Germinal center (tissue), 1 donor: ENCODE data around the gene ABI1.
"Not testable (repeated sequence)": the region's sequence is repeated elsewhere in the genome, so short reads cannot be mapped to it uniquely, and the experiment has no call there.

Experiments
- DNase-seq: peaks from one replicate; pipeline ENCODE4 v3.0.0; 2012; ENCODE audit warnings: mixed read lengths, low spot score

Gene ABI1

GRCh38 chr10:26804418-26805393 is 56.1 kb downstream of the ABI1 start:
- DNase-seq = no peak

GRCh38 chr10:26803849-26804248 is 56.9 kb downstream of the ABI1 start:
- no peak for DNase-seq

GRCh38 chr10:26802527-26802926 is 58.2 kb downstream of the ABI1 start:
- no peak for DNase-seq

GRCh38 chr10:26801831-26802230 is 58.9 kb downstream of the ABI1 start:
- DNase-seq = no peak

GRCh38 chr10:26801274-26801673 is 59.5 kb downstream of the ABI1 start:
- DNase-seq = no peak

GRCh38 chr10:26800468-26800867 is 60.3 kb downstream of the ABI1 start:
- DNase-seq = no peak

DNA sequence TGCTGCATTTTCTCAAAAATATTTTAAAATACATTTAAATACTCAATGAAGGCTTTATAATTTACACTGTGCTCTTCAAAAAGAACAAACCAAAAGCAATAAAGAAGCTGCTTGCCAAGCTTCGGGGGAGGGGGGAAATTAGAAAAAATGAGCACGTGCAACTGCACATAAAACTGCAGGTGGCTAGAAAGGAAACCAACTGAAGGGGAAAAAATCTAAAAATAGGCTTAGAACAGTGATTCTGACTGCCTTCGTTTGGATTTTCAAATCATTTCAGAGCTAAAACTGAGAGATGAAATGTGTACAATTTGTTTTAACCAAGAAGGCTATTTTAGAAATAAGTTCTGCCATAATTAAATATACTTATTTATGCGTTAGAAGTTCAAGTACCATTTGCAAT is 61.4 kb downstream of the ABI1 start:
- DNase-seq = peak; percentile 40

- no peak for DNase-seq
Measured at GRCh38 chr10:26798298-26798697, 62.5 kb downstream of the ABI1 start.

- DNase-seq = no peak
Measured at GRCh38 chr10:26797340-26797739, 63.4 kb downstream of the ABI1 start.

DNA sequence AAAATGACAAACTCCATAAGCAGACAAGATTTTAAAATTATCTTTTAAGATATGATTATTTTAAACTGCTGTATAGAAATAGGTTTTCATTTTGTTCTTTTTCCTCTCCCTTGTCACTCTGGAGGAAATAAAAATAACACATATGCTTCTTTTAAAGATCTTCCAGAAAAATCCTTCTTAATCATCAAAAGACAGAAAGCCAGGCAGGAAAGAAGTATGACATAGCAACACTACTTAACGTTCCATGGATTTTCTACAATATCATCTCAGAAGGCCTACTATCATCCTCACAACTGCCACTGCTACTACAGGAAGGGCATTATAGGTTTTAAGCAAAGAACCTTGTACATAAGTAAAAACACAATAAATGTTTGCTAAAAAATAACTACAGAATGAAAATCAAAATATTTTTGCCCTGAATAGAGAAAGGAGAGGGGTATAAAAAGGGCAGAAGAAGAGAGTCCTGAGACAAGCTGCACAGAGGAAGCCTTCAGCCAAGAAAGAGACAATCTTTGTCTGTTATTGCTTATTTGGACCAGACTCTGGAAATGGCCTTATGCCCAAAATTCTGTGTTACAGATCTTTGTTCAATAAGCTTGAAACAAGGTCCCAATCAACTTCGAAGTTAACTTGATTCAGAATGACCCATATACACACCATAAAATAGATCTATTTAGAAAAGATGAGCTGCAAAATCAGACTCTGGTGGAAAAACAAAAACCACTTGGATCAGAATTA is 67.8 kb downstream of the ABI1 start:
- DNase-seq = no peak

GRCh38 chr10:26790221-26790995 is 70.3 kb downstream of the ABI1 start:
- DNase-seq = no peak

GRCh38 chr10:26789779-26790178 is 71.0 kb downstream of the ABI1 start:
- not testable (repeated sequence) for DNase-seq

DNA sequence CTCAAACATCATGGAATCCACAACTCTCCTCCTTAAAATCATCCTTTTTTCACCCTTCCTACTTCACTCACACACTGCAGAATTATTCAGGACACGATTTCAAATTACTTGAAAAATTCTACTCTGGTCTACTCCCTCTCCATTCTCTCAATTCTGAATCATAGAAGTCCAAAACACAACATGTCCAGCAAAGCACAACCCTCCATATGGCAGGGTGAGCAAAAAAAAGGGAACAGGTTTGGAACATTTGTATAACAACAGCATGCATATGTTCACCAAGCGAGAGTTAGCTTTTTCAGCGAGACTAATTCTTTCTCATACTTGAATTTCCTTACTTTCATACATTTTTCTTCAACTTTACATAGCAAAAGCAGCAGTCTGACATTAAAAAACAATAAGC is 73.4 kb downstream of the ABI1 start:
- DNase-seq = no peak

- DNase-seq = no peak
Measured at GRCh38 chr10:26781797-26782196, 79.0 kb downstream of the ABI1 start.

- peak; percentile 25 for DNase-seq
Measured at GRCh38 chr10:26780793-26781601, 79.8 kb downstream of the ABI1 start.

- DNase-seq = no peak
Measured at GRCh38 chr10:26780106-26780792, 80.5 kb downstream of the ABI1 start.

GRCh38 chr10:26779176-26779860 is 81.4 kb downstream of the ABI1 start:
- no peak for DNase-seq

DNA sequence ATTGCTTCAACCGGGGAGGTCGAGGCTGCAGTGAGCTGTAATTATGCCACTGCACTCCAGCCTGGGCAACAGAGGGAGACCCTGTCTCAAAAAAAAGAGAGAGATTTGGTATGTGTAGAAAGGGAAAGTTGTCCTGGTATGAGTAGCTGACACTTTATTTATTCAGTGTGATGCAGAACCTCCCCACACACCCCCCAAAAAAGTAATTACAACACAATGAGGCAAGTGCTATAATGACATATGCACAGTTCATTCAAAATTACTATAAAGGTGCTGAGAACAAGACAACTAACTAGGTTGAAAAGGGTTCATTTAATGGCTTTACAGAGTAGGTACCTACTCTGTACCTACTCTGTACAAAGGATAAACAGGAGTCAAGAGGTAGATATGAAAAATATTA is 83.1 kb downstream of the ABI1 start:
- DNase-seq = no peak

- DNase-seq = no peak
Measured at GRCh38 chr10:26776258-26776657, 84.5 kb downstream of the ABI1 start.

DNA sequence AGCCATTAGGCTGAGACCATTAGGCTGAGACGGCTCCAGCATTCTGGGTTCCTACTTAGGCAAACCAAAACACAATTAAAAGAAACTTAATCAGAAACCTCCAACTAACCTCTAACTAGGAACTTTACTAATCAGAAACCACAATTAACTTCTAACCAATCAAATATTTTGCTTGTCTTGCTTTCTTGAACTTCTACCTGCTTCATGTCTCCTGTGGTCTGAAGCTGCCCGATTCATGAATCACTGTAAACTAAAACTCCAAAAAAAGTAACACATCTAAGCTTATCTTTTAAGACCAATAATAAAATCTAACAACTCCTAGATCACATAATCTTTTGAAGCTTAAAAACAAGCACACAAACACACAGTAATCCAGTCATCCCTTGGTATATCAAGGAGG is 87.1 kb downstream of the ABI1 start:
- no peak for DNase-seq
